Neural cell (in vitro differentiated cells): ENCODE data around the gene DDX31. TPM values are rescaled to one million over a fixed set of nuclear protein-coding genes. Genes with fewer than 3 reads are reported as not detected.

Experiments
- H2AFZ ChIP-seq: fragments of 200-600, 300-800 bp; sonication (generic), shearing (Covaris generic); 2 replicates; pipeline ENCODE4 v1.6.0; 2014; ENCODE audit warnings: low read depth, mild to moderate bottlenecking, antibody characterized with exemption, low read length, moderate library complexity
- H3F3A ChIP-seq: fragments of 200-600 bp; shearing (Covaris generic); 2 replicates; pipeline ENCODE4 v1.6.1; 2016; ENCODE audit warnings: mild to moderate bottlenecking, moderate library complexity, mixed read lengths, antibody characterized with exemption, low read length; ENCODE audit not compliant: insufficient read depth, poor library complexity, severe bottlenecking
- H3K27ac ChIP-seq: fragments of 200-600, 300-800 bp; sonication (generic), shearing (Covaris generic); 2 replicates; pipeline ENCODE4 v1.5.1; 2014; ENCODE audit warnings: mild to moderate bottlenecking, low read length, moderate library complexity
- H3K27me3 ChIP-seq: fragments of 300-800, 200-600 bp; sonication (generic), shearing (Covaris generic); 2 replicates; pipeline ENCODE4 v1.6.0; 2014; ENCODE audit warnings: mild to moderate bottlenecking, low read depth, low read length, moderate library complexity; ENCODE audit not compliant: insufficient read depth
- H3K36me3 ChIP-seq: fragments of 300-800, 200-600 bp; sonication (generic), shearing (Covaris generic); 2 replicates; pipeline ENCODE4 v1.5.1; 2014; ENCODE audit warnings: mild to moderate bottlenecking, antibody characterized with exemption, low read length, moderate library complexity; ENCODE audit not compliant: insufficient read depth
- H3K4me2 ChIP-seq: fragments of 300-800, 200-600 bp; sonication (generic), shearing (Covaris generic); 2 replicates; pipeline ENCODE4 v1.6.0; 2014; ENCODE audit warnings: mild to moderate bottlenecking, low read length
- H3K4me3 ChIP-seq: fragments of 300-800, 200-600 bp; sonication (generic), shearing (Covaris generic); 2 replicates; pipeline ENCODE4 v1.5.1; 2014; ENCODE audit warnings: mild to moderate bottlenecking, low read length, moderate library complexity
- H3K79me2 ChIP-seq: fragments of 200-600 bp; shearing (Covaris generic); replicated peaks from 2 replicates; pipeline ENCODE4 v1.6.0; 2014; ENCODE audit warnings: mild to moderate bottlenecking, low read length, moderate library complexity; ENCODE audit not compliant: insufficient read depth
- H3K9ac ChIP-seq: fragments of 300-800, 200-600 bp; sonication (generic), shearing (Covaris generic); 2 replicates; pipeline ENCODE4 v1.6.1; 2016; ENCODE audit warnings: mild to moderate bottlenecking, low read length, mixed read lengths
- H3K9me2 ChIP-seq: fragments of 200-600 bp; shearing (Covaris generic); 2 replicates; pipeline ENCODE4 v1.6.1; 2016; ENCODE audit warnings: mild to moderate bottlenecking, low read length, mixed read lengths; ENCODE audit not compliant: insufficient read depth
- H3K9me3 ChIP-seq: fragments of 200-600, 300-800 bp; sonication (generic), shearing (Covaris generic); 2 replicates; pipeline ENCODE4 v1.6.1; 2016; ENCODE audit warnings: mild to moderate bottlenecking, mixed run types, low read length, moderate library complexity, mixed read lengths
- H4K20me1 ChIP-seq: fragments of 200-600 bp; shearing (Covaris generic); 2 replicates; pipeline ENCODE4 v1.6.1; 2016; ENCODE audit warnings: mild to moderate bottlenecking, mixed run types; ENCODE audit not compliant: insufficient read depth
- CTCF ChIP-seq: fragments of 450-650 bp; IDR thresholded peaks from 2 replicates; pipeline ENCODE4 v1.5.1; 2014; ENCODE audit warnings: antibody characterized with exemption, mild to moderate bottlenecking, moderate library complexity; ENCODE audit not compliant: poor library complexity, severe bottlenecking
- EP300 ChIP-seq: fragments of 450-650 bp; conservative IDR thresholded peaks from 2 replicates; pipeline ENCODE4 v1.6.1; 2014; ENCODE audit warnings: antibody characterized with exemption, mild to moderate bottlenecking, moderate library complexity; ENCODE audit not compliant: poor library complexity, severe bottlenecking
- EZH2 ChIP-seq: fragments of 200-600, 300-800 bp; shearing (Covaris generic), sonication (generic); IDR thresholded peaks from 2 replicates; pipeline ENCODE4 v1.6.1; 2014; ENCODE audit warnings: antibody characterized with exemption, low read length, borderline replicate concordance, mild to moderate bottlenecking; ENCODE audit not compliant: insufficient read depth, poor library complexity, severe bottlenecking
- MXI1 ChIP-seq: fragments of 450-650 bp; conservative IDR thresholded peaks from 2 replicates; pipeline ENCODE4 v1.6.1; 2014; ENCODE audit warnings: antibody characterized with exemption, mild to moderate bottlenecking; ENCODE audit not compliant: poor library complexity, severe bottlenecking
- POLR2AphosphoS5 ChIP-seq: IDR thresholded peaks from 2 replicates; pipeline ENCODE4 v1.6.1; 2012
- RAD21 ChIP-seq: fragments of 450-650 bp; conservative IDR thresholded peaks from 2 replicates; pipeline ENCODE4 v1.6.1; 2014; ENCODE audit warnings: antibody characterized with exemption, mild to moderate bottlenecking, moderate library complexity
- SMC3 ChIP-seq: fragments of 450-650 bp; conservative IDR thresholded peaks from 2 replicates; pipeline ENCODE4 v1.6.1; 2014; ENCODE audit warnings: antibody characterized with exemption, mild to moderate bottlenecking, moderate library complexity; ENCODE audit not compliant: poor library complexity
- TAF1 ChIP-seq: IDR thresholded peaks from 2 replicates; pipeline ENCODE4 v1.6.1; 2012; ENCODE audit warnings: low read depth
- polyA plus RNA-seq: library from polyadenylated mRNA; depleted of rRNA; stranded (reverse); fragments of >200 nt; gene quantifications from 2 replicates; pipeline ENCODE4 v1.2.3, GENCODE V29; 2014
- TF ChIP-seq, protein P1 (sequence below): IDR thresholded peaks from 2 replicates; pipeline ENCODE4 v1.6.1; 2012; ENCODE audit warnings: borderline replicate concordance

Gene DDX31
- polyA plus RNA-seq, 1 donor from 2014 or later: 12.8 TPM

DNA sequence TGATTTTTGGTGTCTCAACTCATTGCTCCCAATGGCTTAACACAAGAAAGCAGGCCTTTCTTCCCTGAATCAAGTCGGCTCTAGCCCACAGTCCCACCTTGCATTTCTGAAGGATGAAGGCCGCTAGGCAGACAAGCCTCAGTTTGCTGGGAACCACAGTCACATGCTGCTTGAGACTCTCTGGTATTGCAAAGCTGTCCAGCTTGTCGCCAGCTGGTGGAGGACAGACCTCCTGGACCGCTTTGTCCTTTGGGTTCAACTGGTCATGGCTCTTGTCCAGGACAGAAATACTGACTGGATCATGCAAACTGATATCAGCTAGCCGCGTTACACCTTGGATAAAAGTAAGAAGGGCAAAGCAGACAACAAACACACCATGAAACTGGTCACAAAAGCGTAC, 23.1 kb downstream of the DDX31 start:
- Histone ChIP-seq H3K79me2 (no peaks in the 10 kb centered on the region), H3K36me3 (peaks cover 6% of the 10 kb centered on the region), H3K27ac (no peak overlapping the region), H3K9me3 (no peaks in the 10 kb centered on the region), H3K9me2 (no peaks in the 10 kb centered on the region), H3K4me3 (no peak overlapping the region), H3K9ac (no peak overlapping the region), H4K20me1 (no peaks in the 10 kb centered on the region), H3K4me2 (no peak overlapping the region), H3F3A (no peaks in the 10 kb centered on the region), H2AFZ (no peak overlapping the region), H3K27me3 (no peaks in the 10 kb centered on the region)
- TF ChIP-seq TAF1 (no peak), SMC3 (no peak), MXI1 (no peak), POLR2AphosphoS5 (no peak), EP300 (no peak), CTCF (no peak), EZH2 (no peak), RAD21 (no peak)
- TF ChIP-seq, protein P1, sequence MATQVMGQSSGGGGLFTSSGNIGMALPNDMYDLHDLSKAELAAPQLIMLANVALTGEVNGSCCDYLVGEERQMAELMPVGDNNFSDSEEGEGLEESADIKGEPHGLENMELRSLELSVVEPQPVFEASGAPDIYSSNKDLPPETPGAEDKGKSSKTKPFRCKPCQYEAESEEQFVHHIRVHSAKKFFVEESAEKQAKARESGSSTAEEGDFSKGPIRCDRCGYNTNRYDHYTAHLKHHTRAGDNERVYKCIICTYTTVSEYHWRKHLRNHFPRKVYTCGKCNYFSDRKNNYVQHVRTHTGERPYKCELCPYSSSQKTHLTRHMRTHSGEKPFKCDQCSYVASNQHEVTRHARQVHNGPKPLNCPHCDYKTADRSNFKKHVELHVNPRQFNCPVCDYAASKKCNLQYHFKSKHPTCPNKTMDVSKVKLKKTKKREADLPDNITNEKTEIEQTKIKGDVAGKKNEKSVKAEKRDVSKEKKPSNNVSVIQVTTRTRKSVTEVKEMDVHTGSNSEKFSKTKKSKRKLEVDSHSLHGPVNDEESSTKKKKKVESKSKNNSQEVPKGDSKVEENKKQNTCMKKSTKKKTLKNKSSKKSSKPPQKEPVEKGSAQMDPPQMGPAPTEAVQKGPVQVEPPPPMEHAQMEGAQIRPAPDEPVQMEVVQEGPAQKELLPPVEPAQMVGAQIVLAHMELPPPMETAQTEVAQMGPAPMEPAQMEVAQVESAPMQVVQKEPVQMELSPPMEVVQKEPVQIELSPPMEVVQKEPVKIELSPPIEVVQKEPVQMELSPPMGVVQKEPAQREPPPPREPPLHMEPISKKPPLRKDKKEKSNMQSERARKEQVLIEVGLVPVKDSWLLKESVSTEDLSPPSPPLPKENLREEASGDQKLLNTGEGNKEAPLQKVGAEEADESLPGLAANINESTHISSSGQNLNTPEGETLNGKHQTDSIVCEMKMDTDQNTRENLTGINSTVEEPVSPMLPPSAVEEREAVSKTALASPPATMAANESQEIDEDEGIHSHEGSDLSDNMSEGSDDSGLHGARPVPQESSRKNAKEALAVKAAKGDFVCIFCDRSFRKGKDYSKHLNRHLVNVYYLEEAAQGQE: no peak

DNA sequence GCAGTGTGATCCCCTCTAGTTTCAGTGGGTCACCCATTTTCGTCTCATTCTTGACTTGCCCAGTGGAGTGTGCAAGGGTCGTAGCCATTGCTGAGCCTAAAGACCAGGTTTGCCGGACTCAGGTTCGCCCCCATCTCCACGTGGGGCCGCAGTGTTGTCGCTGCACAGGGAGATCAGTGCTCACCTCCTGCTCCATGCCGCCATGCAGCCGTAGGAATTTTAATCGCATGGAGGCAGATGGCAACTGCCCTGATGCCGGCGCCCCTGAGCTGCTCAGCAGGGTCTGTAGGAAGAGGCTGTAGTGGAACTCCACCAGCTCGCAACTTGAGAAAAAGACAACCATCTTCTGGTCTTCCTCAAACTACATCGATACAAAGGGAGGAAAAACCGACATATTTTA, 24.1 kb downstream of the DDX31 start:
- H3K9me3 ChIP-seq: no peaks in the 10 kb centered on the region
- peaks cover 6% of the 10 kb centered on the region for H3K36me3 ChIP-seq
- H3K9me2 ChIP-seq: no peaks in the 10 kb centered on the region

More for the DNA sequence above, 24.1 kb downstream of the DDX31 start:
- H3K4me2 ChIP-seq: no peak overlapping the region
- H2AFZ ChIP-seq: no peak overlapping the region
- no peaks in the 10 kb centered on the region for H3K27me3 ChIP-seq
- no peak overlapping the region for H3K9ac ChIP-seq
- no peak overlapping the region for H3K4me3 ChIP-seq
- H3F3A ChIP-seq: no peaks in the 10 kb centered on the region
- TF ChIP-seq, protein P1: no peak
- no peak for TF ChIP-seq POLR2AphosphoS5
- H3K27ac ChIP-seq: no peak overlapping the region
- no peaks in the 10 kb centered on the region for H4K20me1 ChIP-seq
- no peaks in the 10 kb centered on the region for H3K79me2 ChIP-seq
